DMS 273 (cell line): ENCODE measurements around the gene SLC22A2.
"Not testable (repeated sequence)": the region's sequence is repeated elsewhere in the genome, so short reads cannot be mapped to it uniquely, and the experiment has no call there.

ENCODE experiments used
- DNase-seq: peaks from one replicate; lab custom pipeline; 2025; ENCODE audit not compliant: unreplicated experiment; lab: John Stamatoyannopoulos, UW

SLC22A2 gene

DNA sequence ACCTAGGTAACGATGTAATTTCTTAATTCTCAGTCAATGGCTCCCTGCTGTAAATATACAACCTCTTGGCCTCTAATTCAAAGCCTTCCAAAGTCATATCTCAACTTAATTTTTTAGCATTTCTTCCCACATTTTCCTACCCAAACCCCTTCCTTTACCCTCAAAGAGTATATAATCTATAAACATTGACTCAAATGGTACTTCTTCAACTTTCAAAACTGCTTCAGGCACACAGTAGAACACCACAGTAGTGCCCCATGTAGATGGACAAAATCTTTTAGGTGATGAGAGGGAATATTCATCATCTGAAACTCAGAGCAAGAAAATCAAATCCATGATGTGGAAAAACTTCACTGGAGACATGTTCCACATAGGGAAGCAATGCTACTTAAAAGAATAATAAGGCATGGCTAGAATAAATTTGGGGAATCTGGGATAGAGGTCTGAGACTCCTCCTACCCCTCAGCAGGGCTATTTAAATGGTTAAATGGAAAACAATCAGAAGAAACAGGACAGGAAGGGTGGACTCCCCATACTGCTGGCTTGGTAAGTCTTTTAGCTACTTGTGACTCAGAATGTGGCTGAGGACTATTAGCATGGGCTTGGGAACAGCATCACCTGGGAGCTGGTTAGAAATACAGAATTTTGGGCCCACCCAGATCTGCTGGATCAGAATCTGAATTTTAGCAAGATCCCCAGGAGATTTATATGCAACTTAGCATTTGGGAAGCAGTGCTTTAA lies 6.4 kb downstream of the SLC22A2 start:
- DNase-seq: no peak

DNA sequence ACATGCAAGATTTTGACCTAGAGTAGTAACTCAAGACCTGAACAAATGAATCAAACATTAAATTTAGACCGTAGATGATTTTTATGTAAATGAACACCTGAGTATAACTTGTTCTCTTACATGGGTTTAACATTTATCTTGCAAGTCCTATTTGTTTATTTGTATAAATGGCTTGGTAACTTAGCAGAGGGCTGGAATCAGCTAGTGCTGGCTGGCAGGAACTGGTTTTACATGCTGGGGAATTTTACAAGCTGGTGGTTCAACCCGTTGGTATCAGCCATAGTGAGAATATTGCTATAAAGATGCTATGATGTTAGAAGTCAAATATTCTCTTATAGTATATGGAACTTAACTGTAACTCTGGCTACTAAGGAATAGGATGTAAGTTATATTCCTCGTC lies 8.9 kb downstream of the SLC22A2 start:
- DNase-seq: no peak

DNA sequence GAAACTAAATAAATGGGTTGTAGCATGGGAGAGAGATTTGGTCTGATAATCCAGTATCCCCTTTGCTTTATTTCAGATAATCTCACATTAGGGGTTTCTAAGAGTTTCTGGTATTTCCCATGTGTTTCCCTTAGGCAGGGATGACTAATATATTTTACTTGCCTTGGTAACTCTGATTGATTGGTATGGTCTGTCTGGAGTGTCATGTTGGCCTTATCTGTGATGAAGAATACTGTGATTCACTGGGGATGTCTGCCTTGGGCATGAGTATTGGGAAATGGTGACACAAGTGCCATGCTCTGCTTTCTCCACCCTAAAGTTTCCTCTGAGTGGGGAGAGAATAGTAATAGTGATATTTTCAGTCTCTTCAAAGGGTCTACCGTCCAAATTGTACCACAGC lies 10.1 kb downstream of the SLC22A2 start:
- DNase-seq: no peak

DNA sequence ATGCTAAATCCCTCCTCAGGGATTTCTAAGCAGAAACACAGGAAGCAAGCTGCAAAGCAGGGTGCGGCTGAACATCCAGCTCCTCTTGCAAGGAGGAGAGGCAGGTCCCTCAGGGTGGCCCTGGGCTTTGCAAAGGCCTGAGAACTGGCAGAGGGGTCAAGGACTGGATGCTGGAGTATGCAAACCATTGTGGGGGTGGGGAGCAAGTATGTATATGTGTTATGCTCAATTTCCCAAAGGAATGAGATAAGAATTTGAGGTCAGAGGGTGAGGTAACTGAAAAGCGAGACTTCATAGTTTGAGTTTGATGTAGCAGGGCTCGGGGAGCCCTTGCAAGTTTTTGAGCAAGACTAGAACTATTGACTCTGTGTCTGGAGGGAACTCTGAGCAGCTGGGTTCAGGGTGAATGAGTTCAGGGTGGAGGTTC lies 11.2 kb downstream of the SLC22A2 start:
- DNase-seq: no peak

DNA sequence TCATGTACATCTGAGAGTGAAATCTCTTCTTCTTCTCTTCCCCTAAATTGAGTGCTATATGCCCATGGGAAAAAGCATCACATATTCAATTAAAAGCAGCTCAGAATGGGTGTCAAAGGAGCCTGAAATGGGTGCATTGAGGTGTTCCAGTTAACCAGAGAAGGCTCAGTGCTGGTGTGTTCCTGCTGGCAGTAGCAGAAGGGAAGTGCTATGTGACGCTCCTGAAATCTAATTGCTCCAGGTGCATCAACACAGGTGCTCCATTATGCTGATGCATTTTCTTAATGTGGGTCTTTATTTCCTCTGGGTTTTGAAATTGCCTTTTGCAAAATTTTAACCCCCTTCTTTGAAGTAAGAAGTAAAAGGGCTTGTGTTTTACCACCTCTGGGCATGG lies 17.9 kb downstream of the SLC22A2 start:
- no peak for DNase-seq

DNA sequence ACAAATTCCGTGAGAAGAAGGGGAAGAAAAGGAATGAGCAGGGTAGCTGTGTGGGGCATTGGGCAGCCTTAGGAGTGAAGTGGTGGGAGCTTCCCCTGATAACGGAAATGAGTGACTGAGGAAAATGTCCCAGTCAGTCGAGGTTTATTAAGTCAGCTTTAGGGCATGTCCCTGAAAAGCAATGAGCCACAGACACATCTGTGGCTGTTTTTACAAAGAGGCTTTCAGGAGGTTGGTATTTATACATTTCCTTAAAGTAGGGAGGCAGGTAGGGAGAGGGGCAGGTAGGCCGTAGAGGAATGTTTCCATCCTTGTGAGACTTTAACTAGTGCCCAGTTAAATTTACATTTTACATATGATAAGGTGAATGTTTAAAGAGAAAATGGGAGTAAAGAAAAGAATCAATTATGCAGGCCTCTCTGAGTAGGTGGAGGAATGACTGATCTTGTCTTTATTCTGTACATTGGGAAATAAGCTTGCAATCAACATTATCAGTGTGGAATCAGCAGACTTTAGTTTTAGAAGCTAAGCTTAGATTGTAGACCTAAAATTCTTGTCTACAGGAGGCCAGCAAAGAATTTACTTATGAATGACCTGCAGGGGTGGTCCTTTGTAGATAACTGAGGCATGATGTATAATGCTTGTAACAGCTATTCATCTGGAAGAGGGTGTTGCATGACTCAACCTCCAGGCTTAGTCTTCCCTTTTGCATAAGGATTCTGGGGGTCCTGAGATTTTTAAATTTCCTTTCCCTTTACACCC lies 18.5 kb downstream of the SLC22A2 start:
- no peak for DNase-seq

DNA sequence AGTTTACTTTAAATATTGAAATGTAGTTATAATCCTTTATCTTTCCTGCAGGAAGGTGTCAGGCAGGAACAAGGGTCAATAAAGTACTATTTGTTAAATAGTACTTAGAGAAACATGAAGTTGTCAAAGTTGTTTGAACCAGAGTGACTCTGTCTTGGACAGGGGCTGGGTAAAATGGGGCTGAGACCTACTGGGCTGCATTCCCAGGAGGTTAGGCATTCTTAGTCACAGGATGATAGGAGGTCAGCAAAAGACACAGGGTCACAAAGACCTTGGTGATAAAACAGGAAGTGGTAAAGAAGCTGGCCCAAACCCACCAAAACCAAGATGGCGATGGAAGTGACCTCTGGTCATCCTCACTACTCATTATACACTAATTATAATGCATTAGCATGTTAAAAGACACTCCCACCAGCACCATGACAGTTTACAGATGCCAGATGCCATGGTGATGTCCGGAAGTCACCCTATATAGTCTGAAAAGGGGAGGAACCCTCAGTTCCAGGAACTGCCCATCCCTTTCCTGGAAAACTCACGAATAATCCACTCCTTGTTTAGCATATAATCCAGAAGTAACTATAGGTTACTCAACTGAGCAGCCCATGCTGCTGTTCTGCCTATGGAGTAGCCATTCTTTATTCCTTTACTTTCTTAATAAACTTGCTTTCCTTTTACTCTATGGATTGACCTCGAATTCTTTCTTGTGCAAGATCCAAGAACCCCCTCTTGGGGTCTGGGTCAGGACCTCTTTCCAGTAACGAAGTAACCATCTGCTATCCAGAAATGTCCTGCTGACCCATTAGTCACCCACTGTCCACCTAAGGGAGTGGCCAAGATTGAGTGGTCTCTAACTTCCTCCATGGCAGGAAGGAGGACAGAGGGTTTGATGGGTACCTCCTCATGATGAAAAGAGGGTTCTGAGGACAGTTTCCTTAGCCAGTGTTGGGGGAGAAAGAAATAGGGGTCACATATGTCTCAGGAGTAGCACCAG lies 19.6 kb downstream of the SLC22A2 start:
- no peak for DNase-seq

DNA sequence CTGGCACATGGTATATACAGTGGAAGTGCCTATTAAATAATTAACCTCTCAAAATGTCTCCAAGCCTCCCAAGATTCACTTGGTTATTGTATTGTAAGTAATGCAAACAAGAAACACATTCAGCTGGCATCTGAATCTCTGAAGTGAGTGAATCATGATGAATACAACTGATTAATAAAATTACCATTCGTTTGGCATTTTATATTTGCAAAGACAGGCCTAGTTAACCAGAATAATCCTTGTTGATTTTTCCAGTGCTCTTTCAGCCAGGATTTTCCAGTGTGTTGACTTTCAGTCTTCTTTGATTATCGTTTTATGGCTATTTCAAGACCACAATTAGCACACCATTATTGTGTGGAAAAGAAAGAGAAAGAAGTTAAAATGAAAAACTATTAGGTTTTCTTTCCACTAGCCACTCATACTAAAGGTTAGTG lies 20.3 kb downstream of the SLC22A2 start:
- no peak for DNase-seq

DNA sequence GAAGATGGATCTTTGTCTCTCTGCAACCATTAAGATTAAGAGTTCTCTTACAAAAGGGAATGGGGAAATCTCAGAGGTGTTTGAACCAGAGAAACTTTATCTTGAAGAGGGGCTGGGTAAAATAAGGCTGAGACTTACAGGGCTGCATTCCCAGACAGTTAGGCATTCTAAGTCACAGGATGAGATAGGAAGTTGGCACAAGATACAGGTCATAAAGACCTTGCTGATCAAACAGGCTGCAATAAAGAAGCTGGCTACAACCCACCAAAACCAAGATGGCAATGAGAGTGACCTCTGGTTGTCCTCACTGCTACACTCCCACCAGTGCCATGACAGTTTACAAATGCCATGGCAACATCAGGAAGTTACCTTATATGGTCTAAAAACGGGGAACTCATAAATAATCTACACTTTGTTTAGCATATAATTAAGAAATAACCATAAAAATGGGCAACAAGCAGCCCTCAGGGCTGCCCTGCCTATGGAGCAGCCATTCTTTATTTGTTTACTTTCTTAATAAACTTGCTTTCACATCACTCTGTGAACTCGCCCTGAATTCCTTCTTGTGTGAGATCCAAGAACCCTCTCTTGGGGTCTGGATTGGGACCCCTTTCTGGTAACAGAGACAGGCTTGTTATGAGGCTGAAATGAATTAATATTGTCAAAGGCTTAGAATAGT lies 20.9 kb downstream of the SLC22A2 start:
- DNase-seq: not testable (repeated sequence)

DNA sequence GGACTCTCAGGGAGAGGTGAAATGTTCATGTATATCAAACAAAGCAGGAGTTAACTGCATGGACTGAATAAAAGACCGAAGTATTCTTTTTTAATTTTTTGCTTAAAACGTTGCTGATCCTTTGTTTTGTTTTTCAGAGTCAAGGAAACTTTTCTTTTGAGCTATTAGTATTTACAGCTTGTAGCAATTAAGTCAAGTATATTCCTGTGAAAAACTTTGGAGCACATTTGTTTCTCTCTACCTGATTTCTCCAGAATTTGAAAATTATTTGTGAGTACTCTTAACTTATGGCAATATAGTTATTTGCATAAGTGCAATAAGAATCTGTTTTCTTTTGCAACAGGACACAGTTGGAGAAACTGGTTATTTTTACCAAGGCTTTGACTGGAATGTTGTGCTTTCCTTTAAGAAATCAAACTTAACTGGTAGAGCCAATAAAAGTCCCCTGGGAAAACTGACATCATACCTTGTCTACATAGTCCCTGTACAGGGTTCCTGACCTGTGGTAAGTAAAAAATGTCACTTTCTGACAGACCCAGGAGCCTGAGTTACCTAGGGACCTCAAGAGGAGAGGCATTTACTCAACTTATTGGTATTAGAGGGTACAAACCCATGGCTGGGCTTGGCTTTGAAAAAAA lies 22.3 kb downstream of the SLC22A2 start:
- not testable (repeated sequence) for DNase-seq

DNA sequence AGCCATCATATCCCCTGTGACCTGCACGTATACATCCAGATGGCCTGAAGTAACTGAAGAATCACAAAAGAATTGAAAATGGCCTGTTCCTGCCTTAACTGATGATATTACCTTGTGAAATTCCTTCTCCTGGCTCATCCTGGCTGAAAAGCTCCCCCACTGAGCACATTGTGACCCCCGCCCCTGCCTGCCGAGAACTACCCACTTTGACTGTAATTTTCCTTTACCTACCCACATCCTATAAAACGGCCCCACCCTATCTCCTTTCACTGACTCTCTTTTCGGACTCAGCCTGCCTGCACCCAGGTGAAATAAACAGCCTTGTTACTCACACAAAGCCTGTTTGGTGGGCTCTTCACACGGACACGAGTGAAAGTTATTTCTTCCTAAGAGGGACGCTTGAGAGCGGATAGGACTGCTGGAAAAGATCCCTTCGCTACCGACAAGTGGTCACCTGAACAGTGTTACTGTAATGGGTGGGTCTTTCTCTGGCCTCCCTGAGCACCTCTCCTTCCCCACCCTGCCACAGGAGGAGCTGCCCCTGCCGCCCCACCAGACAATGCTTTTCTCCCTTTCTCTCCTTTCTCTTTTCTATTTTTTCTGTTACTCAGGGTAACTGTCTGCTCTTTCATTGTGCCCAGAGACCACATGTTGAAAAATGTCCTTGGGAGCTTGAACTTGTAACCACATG lies 24.5 kb downstream of the SLC22A2 start:
- DNase-seq: not testable (repeated sequence)

DNA sequence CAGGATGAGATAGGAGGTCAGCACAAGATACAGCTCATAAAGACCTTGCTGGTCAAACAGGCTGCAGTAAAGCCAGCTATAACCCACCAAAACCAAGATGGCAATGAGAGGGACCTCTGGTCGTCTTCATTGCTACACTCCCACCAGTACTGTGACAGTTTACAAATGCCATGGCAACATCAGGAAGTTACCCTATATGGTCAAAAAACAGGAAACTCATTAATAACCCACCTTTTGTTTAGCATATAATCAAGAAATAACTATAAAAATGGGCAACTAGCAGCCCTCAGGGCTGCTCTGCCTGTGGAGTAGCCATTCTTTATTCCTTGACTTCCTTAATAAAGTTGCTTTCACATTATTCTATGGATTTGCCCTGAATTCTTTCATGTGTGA lies 30.9 kb downstream of the SLC22A2 start:
- DNase-seq: no peak

DNA sequence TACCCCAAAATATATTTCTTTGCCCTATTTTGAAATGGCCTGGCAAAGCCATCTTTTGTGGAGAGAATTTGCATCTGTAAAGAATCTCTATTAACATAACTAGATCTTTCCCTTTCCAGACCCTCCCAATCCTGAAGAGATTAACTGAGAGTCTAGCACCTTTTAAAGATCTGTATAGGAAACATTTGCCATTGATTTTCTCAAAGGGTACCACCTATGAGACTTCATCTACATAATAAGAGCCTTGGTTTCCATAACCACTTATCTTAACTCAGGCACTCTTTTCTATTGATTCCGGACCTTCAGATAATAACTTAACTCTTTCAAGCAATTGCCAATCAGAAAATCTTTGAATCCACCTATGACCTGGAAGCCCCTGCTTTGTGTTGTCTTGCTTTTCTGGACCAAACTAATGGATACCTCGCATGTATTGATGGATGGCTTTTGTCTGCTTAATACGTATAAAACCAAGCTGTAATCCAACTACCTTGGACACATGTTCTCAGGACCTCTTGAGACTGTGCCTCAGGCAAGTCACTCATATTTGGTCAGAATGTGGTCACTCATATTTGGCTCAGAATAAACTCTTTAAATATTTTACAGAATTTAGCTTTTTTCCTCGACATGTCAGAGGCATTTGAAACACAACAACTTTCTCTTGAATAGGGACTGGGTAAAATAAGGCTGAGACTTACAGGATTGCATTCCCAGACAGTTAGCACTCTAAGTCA lies 31.4 kb downstream of the SLC22A2 start:
- DNase-seq: no peak

DNA sequence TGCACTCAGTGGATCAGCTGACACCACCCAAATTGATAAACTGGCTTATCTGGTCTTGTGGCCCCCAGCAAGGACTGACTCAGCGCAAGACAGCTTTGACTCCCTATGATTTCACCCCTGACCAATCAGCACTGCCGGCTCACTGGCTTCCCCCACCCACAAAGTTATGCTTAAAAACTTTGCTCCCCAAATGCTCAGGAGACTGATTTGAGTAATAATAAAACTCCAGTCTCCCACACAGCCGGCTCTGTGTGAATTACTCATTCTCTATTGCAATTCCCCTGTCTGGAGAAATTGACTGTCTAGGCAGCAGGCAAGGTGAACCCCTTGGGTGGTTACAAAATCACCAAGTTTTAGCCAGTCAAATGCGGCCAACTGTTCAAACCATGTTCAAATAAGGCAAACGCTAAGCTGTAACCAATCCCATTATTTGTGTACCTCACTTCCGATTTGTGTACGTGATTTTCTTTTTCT lies 32.5 kb downstream of the SLC22A2 start:
- DNase-seq: no peak

DNA sequence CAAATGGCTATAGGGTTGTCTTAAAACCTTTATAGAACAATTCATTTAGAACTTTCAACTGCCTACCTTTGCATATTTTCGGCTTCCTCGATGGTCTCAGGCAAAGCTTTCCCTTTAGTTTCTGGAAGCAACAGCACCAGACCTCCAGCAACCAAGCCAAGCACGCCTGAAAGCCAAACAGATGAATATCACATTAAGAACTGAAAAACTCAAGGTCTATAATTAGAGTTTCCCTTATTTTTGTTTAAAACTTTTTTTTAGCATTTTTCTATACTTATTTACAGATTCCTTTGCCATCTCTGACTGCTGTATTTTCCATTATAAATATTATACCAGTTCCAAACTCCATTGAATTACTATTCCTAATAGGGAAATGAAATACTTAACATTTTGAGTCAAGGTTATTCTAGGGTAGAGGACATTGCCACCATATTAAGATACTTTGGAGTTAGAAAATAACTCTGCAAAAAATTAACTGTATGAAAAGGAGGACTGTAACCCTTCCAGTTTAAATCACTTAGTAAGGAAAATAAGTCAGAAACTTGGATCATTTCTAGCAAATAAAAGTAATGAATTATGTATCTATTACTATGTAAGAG lies 33.9 kb downstream of the SLC22A2 start:
- no peak for DNase-seq

DNA sequence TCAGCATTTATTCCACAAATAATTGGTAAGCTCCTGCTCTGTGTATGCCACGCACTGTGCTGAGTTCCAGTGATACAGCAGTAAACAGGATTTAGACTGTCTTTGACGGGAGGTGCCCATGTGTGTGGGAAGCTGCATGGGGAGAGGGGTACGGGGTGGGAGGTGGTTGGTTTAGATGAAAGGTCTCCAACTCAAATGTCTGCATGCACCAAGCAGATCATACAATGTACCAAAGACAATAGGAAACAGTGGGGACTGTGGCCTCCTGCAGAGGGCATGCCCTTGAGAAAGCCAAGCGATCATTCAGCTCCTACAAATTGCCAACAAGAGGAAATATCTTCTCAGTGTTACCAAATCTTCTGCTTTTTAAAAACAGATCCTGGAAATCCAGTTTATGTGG lies 36.1 kb downstream of the SLC22A2 start:
- DNase-seq: no peak

DNA sequence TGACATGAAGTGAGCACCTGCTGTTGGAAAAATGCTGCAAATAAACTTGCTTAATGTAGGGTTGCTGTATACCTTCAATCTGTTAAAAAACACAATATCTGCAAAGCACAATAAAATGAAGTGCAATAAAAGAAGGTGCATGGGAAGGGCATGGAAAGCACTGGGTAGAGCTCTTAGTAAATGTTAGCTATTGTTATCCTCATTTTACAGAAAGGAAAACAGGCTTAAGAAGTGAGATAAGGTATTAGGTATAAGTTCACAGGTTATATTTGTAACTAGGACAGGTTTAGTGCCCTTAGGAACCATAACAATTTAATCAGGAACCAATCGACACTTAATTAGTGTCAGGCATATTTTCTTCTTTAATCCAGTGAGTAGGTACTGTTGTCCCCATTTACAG lies 36.7 kb downstream of the SLC22A2 start:
- DNase-seq: no peak

DNA sequence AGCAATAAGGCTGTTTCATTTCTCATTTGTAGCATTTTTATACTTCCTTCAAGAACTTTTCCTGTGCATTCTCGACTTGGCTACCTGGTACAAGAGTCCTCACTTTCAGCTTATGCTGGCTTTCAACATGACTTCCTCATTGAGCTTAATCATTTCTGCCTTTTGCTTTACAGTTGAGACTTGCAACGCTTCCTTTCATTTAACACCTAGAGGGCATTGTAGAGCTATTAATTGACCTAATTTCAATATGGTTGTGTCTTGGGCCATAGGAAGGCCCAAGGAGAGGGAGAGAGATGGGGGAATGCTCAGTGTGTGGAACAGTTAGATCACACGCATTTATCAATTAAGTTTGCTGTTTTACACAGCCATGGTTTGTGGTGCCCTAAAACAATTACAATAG lies 37.2 kb downstream of the SLC22A2 start:
- peak; percentile 27 for DNase-seq
